NT2/D1 (cell line): ENCODE data around the gene HNRNPUL2.
"Not testable (repeated sequence)": the region's sequence is repeated elsewhere in the genome, so short reads cannot be mapped to it uniquely, and the experiment has no call there.

Experiments
- DNase-seq: peaks from one replicate; pipeline ENCODE4 v3.0.0-alpha.2; 2011; ENCODE audit warnings: low read depth, low spot score
- H3K27me3 ChIP-seq: 2 replicates; pipeline ENCODE4 v1.6.0; 2011; ENCODE audit warnings: mild to moderate bottlenecking; ENCODE audit not compliant: insufficient read length, insufficient read depth
- H3K36me3 ChIP-seq: 2 replicates; pipeline ENCODE4 v1.6.1; 2011; ENCODE audit warnings: mild to moderate bottlenecking, low read length, mixed read lengths; ENCODE audit not compliant: insufficient read depth, insufficient read length
- H3K4me1 ChIP-seq: 2 replicates; pipeline ENCODE4 v1.5.1; 2011; ENCODE audit not compliant: insufficient read depth, insufficient read length
- H3K4me3 ChIP-seq: 2 replicates; pipeline ENCODE4 v1.5.1; 2011; ENCODE audit warnings: low read depth; ENCODE audit not compliant: insufficient read length
- H3K9ac ChIP-seq: 2 replicates; pipeline ENCODE4 v1.6.0; 2011; ENCODE audit warnings: low read depth; ENCODE audit not compliant: insufficient read length
- H3K9me3 ChIP-seq: 2 replicates; pipeline ENCODE4 v1.5.1; 2011; ENCODE audit warnings: mild to moderate bottlenecking, low read length; ENCODE audit not compliant: insufficient read depth
- SUZ12 ChIP-seq: IDR thresholded peaks from 2 replicates; pipeline ENCODE4 v1.6.1; 2011; ENCODE audit not compliant: insufficient read length, insufficient read depth; ENCODE audit errors: extremely low read depth
- YY1 ChIP-seq: IDR thresholded peaks from 2 replicates; pipeline ENCODE4 v1.6.1; 2011; ENCODE audit not compliant: insufficient read length, insufficient read depth
- ZNF274 ChIP-seq: IDR thresholded peaks from 2 replicates; pipeline ENCODE4 v1.6.1; 2011; ENCODE audit warnings: mild to moderate bottlenecking, low read depth, low read length

HNRNPUL2 gene

DNA sequence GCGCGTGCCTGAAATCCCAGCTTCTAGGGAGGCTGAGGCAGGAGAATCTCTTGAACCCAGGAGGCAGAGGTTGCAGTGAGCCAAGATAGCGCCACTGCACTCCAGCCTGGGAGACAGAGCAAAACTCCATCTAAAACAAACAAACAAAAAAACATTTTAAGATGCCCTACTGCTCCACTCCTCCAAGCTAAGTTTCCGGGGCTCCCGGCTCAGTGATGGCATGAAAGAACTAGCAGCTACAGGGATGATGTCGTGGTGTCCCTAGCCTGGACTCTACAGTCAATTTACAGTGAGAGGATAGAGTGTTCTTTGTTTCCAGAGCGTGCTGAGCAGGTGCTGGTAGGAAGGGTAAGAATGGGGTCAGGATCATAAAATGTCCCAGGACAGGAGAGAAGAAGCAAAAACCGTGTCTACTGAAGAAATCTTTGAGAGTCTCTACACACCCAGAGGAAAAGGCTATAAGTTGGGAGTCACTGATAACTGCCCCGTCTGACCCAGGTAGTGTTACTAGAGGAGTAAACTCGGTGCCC lies 27.9 kb upstream of the HNRNPUL2 start:
- Histone ChIP-seq H3K36me3 (peaks cover 17% of the 10 kb centered on the region), H3K4me3 (no peak overlapping the region), H3K9ac (peak overlapping the region; percentile 53), H3K4me1 (peaks cover 6% of the 10 kb centered on the region), H3K9me3 (no peaks in the 10 kb centered on the region), H3K27me3 (no peaks in the 10 kb centered on the region)
- DNase-seq: no peak
- TF ChIP-seq YY1 (no peak), ZNF274 (no peak), SUZ12 (no peak)

- Histone ChIP-seq H3K27me3 (no peaks in the 10 kb centered on the region), H3K4me1 (peaks cover 6% of the 10 kb centered on the region), H3K9ac (peak within 1 kb of the TSS; percentile 98), H3K36me3 (peaks cover 22% of the 10 kb centered on the region), H3K9me3 (no peaks in the 10 kb centered on the region), H3K4me3 (peak within 1 kb of the TSS; percentile 98)
- peak; percentile 99 for DNase-seq
- TF ChIP-seq SUZ12 (no peak), YY1 (no peak), ZNF274 (no peak)
These were observed 26.7 kb upstream of the HNRNPUL2 start, which contains the start of gene ZBTB3 for GRCh38 chr11:62753736-62754603. Gene ZBTB3 (minus strand): TSS chr11:62754160. CDS start chr11:62753664, 496 bp downstream.

GRCh38 chr11:62752994-62753735 lies 25.9 kb upstream of the HNRNPUL2 start:
- DNase-seq: no peak
- peak overlapping the region; percentile 98 for H3K9ac ChIP-seq
- H3K4me1 ChIP-seq: peaks cover 6% of the 10 kb centered on the region
- no peak for TF ChIP-seq YY1
- TF ChIP-seq ZNF274: no peak
- TF ChIP-seq SUZ12: no peak
- H3K4me3 ChIP-seq: peak overlapping the region; percentile 98
- no peaks in the 10 kb centered on the region for H3K9me3 ChIP-seq
- peaks cover 25% of the 10 kb centered on the region for H3K36me3 ChIP-seq
- no peaks in the 10 kb centered on the region for H3K27me3 ChIP-seq

DNA sequence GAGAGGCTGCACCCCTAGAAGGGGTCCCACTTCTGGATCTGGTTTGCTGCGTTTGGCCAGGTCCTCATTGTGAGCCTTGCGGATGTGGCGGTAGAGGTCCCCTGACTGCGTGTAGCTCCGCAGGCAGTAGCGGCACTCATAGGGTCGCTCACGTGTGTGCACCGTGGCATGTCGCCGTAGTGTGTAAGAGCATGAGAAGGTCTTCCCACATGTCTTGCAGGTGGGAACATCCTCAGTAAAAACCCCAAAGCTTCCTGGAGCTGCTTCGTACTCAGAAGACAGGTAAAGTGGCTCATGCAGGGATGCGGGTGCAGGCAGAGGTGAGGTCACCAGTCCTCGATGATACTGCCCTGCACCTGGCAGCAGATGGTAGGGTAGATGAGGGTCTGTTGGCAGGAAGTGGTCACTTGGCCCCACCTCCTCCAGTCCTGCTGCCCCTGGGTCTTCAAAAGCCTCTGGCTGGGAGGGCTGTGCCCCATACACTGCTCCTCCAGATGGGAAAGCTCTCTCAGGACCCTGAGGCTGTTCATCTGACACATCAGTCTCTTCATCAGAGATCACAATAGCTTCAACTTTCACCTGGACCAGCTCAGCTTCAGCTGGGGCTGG lies 25.0 kb upstream of the HNRNPUL2 start:
- peak overlapping the region; percentile 16 for H3K9ac ChIP-seq

DNA sequence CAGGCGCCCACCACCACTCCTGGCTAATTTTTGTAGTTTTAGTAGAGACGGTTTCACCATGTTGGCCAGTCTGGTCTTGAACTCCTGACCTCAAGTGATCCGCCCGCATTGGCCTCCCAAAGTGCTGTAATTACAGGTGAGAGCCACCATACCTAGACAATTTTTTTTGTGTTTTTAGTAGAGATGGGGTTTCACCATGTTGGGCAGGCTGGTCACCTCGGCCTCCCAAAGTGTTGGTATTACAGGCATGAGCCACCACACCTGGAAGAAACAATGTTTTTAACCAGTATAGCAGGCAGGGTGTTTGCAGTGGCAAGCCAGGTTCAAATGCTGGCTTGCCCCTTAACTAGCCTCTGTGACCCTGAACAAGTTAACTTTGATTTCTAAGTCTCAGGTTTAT lies 22.7 kb upstream of the HNRNPUL2 start:
- H3K9ac ChIP-seq, H3K4me1 ChIP-seq, H3K4me3 ChIP-seq, DNase-seq, H3K9me3 ChIP-seq, H3K27me3 ChIP-seq: not testable (repeated sequence)
- peaks cover 30% of the 10 kb centered on the region for H3K36me3 ChIP-seq

More for the DNA sequence above, 25.0 kb upstream of the HNRNPUL2 start:
- Histone ChIP-seq H3K9me3 (no peaks in the 10 kb centered on the region), H3K36me3 (peaks cover 29% of the 10 kb centered on the region), H3K4me1 (peaks cover 8% of the 10 kb centered on the region), H3K27me3 (no peaks in the 10 kb centered on the region), H3K4me3 (no peak overlapping the region)
- no peak for TF ChIP-seq YY1
- TF ChIP-seq SUZ12: no peak
- TF ChIP-seq ZNF274: no peak
- DNase-seq: no peak

- Histone ChIP-seq H3K36me3 (peaks cover 22% of the 10 kb centered on the region), H3K27me3 (no peaks in the 10 kb centered on the region), H3K4me3 (no peak overlapping the region), H3K9ac (no peak overlapping the region), H3K4me1 (peaks cover 2% of the 10 kb centered on the region), H3K9me3 (no peaks in the 10 kb centered on the region)
- DNase-seq: no peak
- TF ChIP-seq SUZ12 (no peak), ZNF274 (no peak), YY1 (no peak)
These were observed 20.4 kb upstream of the HNRNPUL2 start for GRCh38 chr11:62747475-62748160.
